ENCODE measurements around the gene TRABD2B.

- TF ChIP-seq CTCF (IDR thresholded peaks at IDR 0.05; ENCODE audit: extremely low read depth in 1 of 2, insufficient read depth in 1 of 2, low read depth in 1 of 2, low read length in 2 of 2) = no peak
- no peak for TF ChIP-seq EZH2 (IDR thresholded peaks at IDR 0.05; ENCODE audit: borderline replicate concordance, low read depth, low read length, severe bottlenecking)
- no peak for TF ChIP-seq POLR2AphosphoS5 (IDR thresholded peaks at IDR 0.05; ENCODE audit: insufficient read depth, low read depth, low read length)
- no peak for TF ChIP-seq POLR2A (IDR thresholded peaks at IDR 0.05; ENCODE audit: low read depth, low read length)
- no peak for TF ChIP-seq MAX (IDR thresholded peaks at IDR 0.05; ENCODE audit: insufficient read depth, insufficient read length)
Measured at GRCh38 chr1:47731730-47732129, 265.5 kb downstream of the TRABD2B start.
